Stromal cell of bone marrow (primary cell): ENCODE measurements around the gene CCDC92.

Experiments
- DNase-seq: peaks from one replicate; pipeline ENCODE4 v3.0.0-alpha.2; 2012; ENCODE audit warnings: low read depth

CCDC92 gene

GRCh38 chr12:123910057-123910456, 62.6 kb downstream of the CCDC92 start:
- no peak for DNase-seq

GRCh38 chr12:123908884-123909725, 63.5 kb downstream of the CCDC92 start:
- no peak for DNase-seq

GRCh38 chr12:123907726-123908476, 64.7 kb downstream of the CCDC92 start:
- DNase-seq = no peak

GRCh38 chr12:123906711-123907420, 65.8 kb downstream of the CCDC92 start:
- DNase-seq = no peak

- peak; percentile 69 for DNase-seq
These were observed 67.2 kb downstream of the CCDC92 start for GRCh38 chr12:123905319-123905925.

- DNase-seq = no peak
These were observed 69.1 kb downstream of the CCDC92 start for GRCh38 chr12:123903301-123904065.

GRCh38 chr12:123902821-123903220, 69.8 kb downstream of the CCDC92 start:
- DNase-seq = no peak

- no peak for DNase-seq
These were observed 71.7 kb downstream of the CCDC92 start for GRCh38 chr12:123900871-123901376.

GRCh38 chr12:123899368-123899767, 73.3 kb downstream of the CCDC92 start:
- DNase-seq = no peak

GRCh38 chr12:123898673-123899072, 74.0 kb downstream of the CCDC92 start:
- no peak for DNase-seq

- DNase-seq = peak; percentile 35
These were observed 75.4 kb downstream of the CCDC92 start for GRCh38 chr12:123897221-123897620.

GRCh38 chr12:123896767-123897166, 75.9 kb downstream of the CCDC92 start:
- peak; percentile 51 for DNase-seq

- no peak for DNase-seq
These were observed 77.2 kb downstream of the CCDC92 start for GRCh38 chr12:123895451-123895850.

- DNase-seq = no peak
These were observed 77.7 kb downstream of the CCDC92 start for GRCh38 chr12:123894823-123895345.

- DNase-seq = no peak
These were observed 79.4 kb downstream of the CCDC92 start for GRCh38 chr12:123893276-123893675.

GRCh38 chr12:123892853-123893252, 79.8 kb downstream of the CCDC92 start:
- no peak for DNase-seq

- DNase-seq = no peak
These were observed 80.5 kb downstream of the CCDC92 start for GRCh38 chr12:123892180-123892559.

GRCh38 chr12:123891516-123892179, 81.0 kb downstream of the CCDC92 start:
- DNase-seq = no peak

GRCh38 chr12:123891011-123891410, 81.6 kb downstream of the CCDC92 start:
- DNase-seq = no peak

- DNase-seq = no peak
These were observed 82.1 kb downstream of the CCDC92 start for GRCh38 chr12:123890536-123890902.
